GM12874 (cell line): ENCODE measurements around the gene GPRASP3.

Experiments
- TF ChIP-seq, protein P1 (sequence below): IDR thresholded peaks from 2 replicates; pipeline ENCODE4 v1.5.1; 2011; ENCODE audit warnings: low read depth, mild to moderate bottlenecking, control low read depth, low read length, moderate library complexity; ENCODE audit not compliant: insufficient read depth

The GPRASP3 gene

DNA sequence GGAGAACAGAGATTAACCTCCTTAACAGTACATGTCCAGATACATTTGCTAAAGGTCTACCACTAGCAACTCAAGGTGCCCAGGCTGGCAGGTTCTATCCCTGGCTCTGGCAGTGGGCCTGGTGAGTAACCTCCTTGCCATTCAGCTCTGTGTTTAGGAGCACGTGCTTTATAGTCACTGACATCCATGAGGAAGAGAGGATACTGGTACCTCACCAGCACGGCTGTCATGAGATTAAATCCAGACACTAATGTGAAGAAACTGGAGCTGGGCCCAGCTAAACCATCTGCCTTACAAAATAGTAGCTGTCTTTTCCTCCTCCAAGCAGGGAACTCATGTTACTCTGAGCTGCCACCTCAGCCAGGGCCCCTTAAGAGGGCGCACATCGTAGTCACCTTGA lies 45.3 kb downstream of the GPRASP3 start:
- TF ChIP-seq, protein P1, sequence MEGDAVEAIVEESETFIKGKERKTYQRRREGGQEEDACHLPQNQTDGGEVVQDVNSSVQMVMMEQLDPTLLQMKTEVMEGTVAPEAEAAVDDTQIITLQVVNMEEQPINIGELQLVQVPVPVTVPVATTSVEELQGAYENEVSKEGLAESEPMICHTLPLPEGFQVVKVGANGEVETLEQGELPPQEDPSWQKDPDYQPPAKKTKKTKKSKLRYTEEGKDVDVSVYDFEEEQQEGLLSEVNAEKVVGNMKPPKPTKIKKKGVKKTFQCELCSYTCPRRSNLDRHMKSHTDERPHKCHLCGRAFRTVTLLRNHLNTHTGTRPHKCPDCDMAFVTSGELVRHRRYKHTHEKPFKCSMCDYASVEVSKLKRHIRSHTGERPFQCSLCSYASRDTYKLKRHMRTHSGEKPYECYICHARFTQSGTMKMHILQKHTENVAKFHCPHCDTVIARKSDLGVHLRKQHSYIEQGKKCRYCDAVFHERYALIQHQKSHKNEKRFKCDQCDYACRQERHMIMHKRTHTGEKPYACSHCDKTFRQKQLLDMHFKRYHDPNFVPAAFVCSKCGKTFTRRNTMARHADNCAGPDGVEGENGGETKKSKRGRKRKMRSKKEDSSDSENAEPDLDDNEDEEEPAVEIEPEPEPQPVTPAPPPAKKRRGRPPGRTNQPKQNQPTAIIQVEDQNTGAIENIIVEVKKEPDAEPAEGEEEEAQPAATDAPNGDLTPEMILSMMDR = no peak

DNA sequence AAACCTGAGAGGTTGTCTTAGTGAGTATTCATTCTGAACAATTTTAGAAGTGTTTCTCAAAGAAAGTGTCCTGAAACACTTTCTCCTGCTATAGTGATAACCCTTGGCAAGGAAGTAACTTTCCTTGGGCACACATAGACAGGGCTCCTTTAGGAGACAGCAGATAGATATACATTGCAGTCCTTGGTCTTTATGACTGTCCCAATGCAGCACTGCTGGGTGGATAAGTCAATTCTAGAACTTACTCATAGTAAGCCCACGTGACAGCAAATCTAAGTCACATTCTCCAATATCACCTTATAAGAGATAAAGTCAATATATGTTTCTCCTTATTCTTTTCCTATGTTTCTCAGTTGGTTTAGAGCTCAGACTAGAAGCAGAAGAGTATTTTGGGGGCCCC lies 46.7 kb downstream of the GPRASP3 start:
- TF ChIP-seq, protein P1 = no peak

DNA sequence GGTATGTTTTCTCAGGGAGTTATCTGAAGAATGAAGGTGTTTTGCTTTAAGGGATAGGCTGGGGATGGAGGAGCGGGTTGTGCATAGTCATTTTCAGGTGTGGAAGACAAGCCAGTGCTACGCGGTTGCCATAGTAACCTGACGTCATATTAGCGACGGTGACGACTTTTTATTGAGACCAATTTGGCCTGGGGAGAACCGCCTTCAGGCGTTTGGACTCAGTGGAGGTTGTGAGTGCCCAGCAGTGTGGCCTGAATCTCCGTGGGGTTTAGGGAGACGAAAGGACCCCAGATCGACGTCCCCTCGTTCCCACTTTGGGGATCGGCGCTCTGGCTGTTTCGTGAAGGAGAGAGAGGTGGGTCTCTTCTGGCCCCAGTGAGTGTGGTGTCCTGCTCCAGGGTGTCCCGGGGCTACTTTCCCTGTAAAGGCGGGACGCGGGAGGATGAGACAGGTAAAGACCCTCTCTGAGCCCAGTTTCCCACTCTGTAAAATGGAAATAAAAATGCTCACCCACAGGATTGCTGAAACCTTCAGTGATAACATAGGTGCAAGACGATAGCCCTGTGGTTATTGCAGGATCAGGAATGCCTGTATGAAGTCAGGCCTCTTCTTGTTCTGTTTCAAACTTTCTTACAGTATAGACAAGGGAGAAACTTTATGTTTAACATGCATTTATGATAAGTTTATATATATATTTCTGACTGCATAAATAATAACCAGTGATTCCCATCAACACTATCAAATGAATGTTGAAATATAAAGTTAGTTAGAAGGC lies 48.6 kb downstream of the GPRASP3 start:
- TF ChIP-seq, protein P1 = no peak
